Lower leg skin (tissue), 3 donors: ENCODE data around the gene LMAN1.

Experiments
- POLR2A ChIP-seq, 2 donors: fragments of 450-650 bp; IDR thresholded peaks; one replicate each; pipeline ENCODE4 v1.6.1; 2016 to 2017; ENCODE audit warnings: antibody characterized with exemption in 2 of 2, mild to moderate bottlenecking in 1 of 2, moderate library complexity in 1 of 2
- TF ChIP-seq, protein P1 (sequence below), 3 donors: fragments of 450-650 bp; IDR thresholded peaks; one replicate each; pipeline ENCODE4 v1.5.1; 2016; ENCODE audit warnings: antibody characterized with exemption in 3 of 3, mild to moderate bottlenecking in 3 of 3, moderate library complexity in 2 of 3

DNA sequence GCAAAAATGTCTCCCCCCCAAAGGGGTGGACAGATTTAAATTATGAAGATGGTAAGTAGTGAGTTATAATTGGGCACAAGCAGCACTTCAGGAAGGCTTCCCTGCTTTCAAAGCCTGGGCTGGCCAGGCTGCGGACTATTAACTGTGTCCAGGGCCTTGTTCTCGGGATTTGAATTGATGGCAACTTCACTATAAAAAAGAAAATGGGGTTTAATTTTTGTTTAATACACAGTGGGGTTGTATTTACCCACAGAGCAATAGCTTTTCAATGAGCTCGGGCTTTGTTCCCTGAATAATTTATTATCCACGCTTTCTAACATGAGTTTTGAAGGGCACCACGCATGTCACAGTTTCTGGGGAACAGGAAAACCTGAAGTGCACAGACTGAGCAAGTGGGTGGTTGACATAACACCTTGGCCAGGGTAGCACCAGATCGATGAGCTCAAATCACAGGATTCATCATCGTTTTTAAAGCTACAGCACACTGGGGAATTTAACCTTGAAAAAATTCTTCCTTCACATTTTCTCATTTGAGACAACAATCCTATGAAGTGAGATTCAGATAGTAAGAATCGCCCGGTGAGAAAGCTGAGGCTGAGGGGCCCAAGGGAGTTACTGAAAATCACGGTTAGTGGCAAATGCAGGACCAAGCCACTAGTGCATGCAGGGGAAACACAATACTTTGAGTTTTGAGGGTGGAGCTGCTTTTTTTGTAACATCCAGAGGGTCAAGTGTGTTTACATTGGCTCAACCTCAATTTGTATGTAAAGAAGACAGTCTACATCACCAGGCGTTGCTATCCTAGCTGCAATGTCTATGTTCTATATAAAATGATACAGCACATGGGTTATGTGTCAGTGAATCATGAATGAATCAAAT is 28.9 kb upstream of the LMAN1 start:
- TF ChIP-seq, protein P1, sequence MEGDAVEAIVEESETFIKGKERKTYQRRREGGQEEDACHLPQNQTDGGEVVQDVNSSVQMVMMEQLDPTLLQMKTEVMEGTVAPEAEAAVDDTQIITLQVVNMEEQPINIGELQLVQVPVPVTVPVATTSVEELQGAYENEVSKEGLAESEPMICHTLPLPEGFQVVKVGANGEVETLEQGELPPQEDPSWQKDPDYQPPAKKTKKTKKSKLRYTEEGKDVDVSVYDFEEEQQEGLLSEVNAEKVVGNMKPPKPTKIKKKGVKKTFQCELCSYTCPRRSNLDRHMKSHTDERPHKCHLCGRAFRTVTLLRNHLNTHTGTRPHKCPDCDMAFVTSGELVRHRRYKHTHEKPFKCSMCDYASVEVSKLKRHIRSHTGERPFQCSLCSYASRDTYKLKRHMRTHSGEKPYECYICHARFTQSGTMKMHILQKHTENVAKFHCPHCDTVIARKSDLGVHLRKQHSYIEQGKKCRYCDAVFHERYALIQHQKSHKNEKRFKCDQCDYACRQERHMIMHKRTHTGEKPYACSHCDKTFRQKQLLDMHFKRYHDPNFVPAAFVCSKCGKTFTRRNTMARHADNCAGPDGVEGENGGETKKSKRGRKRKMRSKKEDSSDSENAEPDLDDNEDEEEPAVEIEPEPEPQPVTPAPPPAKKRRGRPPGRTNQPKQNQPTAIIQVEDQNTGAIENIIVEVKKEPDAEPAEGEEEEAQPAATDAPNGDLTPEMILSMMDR (IDR thresholded peaks at IDR 0.05) = no peak
- TF ChIP-seq POLR2A (IDR thresholded peaks at IDR 0.05) = no peak
